Stimulated activated effector memory CD8-positive, alpha-beta T cell treated with anti-CD3 and anti-CD28 coated beads, Interleukin-12 subunit alpha, Interleukin-12 subunit beta, amount 100 ng/mL, for 72 hours (primary cell): ENCODE measurements around the gene DLG5.
"Not testable (repeated sequence)": the region's sequence is repeated elsewhere in the genome, so short reads cannot be mapped to it uniquely, and the experiment has no call there.

Source experiments
- ATAC-seq: fragments of 150-1000 bp; cut with Tn5 transposase; 2 replicates; pipeline ENCODE4 v1.10.0; 2021
- DNase-seq, 2 donors: peaks; one replicate each; pipeline ENCODE4 v3.0.0; 2021 to 2022; ENCODE audit warnings: low spot score in 2 of 2
- H3K27ac Mint-ChIP-seq: one replicate; pipeline ENCODE4 v1.8.0; 2022; ENCODE audit warnings: mild to moderate bottlenecking, mixed read lengths
- H3K36me3 Mint-ChIP-seq: one replicate; pipeline ENCODE4 v1.8.0; 2022; ENCODE audit warnings: mild to moderate bottlenecking, mixed read lengths
- H3K4me1 Mint-ChIP-seq: one replicate; pipeline ENCODE4 v1.8.0; 2022; ENCODE audit warnings: mixed read lengths
- H3K4me3 Mint-ChIP-seq: one replicate; pipeline ENCODE4 v1.8.0; 2022; ENCODE audit warnings: mild to moderate bottlenecking, mixed read lengths
- H3K9me3 Mint-ChIP-seq: one replicate; pipeline ENCODE4 v1.8.0; 2022; ENCODE audit warnings: mixed read lengths

Gene DLG5

DNA sequence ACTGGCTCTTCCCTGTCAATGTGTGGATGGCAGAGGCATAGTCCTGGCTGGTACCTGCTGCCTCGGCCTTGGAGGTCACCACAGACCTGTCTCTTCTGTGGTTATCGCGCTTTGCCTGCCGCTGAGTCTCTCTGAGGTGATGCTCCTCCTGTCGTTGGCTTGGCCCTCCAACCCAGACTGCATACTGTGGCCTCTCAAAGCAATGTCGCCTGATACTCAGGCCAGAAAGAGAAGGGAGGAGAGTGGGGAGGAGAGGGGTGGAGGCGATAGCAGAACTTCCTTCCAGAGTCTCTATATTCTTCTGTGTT lies 155.7 kb downstream of the DLG5 start:
- Mint-ChIP-seq H3K4me1 (peaks cover 12% of the 10 kb centered on the region), H3K36me3 (no peaks in the 10 kb centered on the region), H3K27ac (no peak overlapping the region), H3K4me3 (no peak overlapping the region), H3K9me3 (no peaks in the 10 kb centered on the region)
- ATAC-seq (no peak), DNase-seq (peak in 1 of 2 donors; percentile 29)

DNA sequence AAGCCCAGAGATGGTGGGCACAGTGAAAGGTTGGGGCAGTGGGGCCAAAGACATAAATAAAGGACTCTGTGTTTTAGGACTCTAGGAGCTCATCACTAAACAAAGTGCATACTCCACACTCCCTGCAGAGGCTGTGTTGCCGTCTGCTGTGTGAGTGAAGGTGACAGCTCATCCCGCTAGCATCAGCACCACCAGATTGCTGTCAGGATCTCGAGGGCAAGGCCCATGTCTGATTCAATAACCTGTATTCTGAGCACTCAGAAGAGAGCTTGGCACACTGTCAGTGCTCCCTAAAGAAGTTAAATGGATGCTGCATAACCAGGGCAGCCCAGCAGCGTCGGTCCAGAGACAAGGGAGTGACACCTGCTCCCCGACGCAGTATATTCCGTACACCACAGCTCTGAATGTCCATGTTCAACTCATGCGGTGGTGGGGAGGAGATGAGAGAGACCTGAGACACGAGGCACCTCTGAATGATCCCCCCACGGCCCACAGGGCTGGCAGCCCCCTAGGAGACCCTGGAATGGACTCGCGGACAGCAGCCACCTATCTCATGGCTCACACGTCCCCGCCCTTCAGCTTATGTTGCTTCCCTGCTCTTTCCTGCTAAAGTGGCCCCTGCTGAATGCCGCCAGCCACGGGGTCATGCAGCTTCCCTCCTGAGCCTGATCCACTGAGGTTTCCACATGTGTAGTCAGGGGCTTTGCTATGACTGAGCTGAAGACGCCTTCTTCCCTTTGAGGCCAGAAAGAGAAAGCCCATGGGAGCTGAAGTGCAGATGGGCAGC lies 156.3 kb downstream of the DLG5 start:
- ATAC-seq (no peak), DNase-seq (no peak)
- H3K36me3 Mint-ChIP-seq = no peaks in the 10 kb centered on the region
- H3K27ac Mint-ChIP-seq = no peak overlapping the region
- no peak overlapping the region for H3K4me3 Mint-ChIP-seq
- no peaks in the 10 kb centered on the region for H3K9me3 Mint-ChIP-seq
- H3K4me1 Mint-ChIP-seq = peaks cover 12% of the 10 kb centered on the region

DNA sequence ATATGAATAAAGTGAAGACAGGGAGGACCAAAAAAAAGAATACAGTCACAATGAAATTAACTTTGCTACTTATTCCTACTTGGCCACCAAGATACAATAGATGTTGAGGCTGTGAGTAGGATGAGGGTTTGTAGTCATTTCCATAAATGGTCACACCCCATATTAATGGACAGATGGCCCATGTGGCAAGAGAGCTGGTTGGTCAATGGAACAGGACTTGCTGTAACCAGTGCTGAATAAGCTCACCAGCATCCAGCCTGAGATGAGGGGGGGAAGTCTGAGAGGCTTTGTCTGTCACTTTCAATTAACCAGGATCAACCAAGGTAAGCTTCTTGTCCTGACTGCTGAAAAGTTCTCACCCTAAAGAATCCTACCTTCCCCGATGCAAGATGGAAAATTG lies 158.5 kb downstream of the DLG5 start:
- Mint-ChIP-seq H3K4me1 (peaks cover 9% of the 10 kb centered on the region), H3K27ac (no peak overlapping the region), H3K4me3 (no peak overlapping the region), H3K9me3 (no peaks in the 10 kb centered on the region), H3K36me3 (no peaks in the 10 kb centered on the region)
- ATAC-seq (no peak), DNase-seq (no peak)

DNA sequence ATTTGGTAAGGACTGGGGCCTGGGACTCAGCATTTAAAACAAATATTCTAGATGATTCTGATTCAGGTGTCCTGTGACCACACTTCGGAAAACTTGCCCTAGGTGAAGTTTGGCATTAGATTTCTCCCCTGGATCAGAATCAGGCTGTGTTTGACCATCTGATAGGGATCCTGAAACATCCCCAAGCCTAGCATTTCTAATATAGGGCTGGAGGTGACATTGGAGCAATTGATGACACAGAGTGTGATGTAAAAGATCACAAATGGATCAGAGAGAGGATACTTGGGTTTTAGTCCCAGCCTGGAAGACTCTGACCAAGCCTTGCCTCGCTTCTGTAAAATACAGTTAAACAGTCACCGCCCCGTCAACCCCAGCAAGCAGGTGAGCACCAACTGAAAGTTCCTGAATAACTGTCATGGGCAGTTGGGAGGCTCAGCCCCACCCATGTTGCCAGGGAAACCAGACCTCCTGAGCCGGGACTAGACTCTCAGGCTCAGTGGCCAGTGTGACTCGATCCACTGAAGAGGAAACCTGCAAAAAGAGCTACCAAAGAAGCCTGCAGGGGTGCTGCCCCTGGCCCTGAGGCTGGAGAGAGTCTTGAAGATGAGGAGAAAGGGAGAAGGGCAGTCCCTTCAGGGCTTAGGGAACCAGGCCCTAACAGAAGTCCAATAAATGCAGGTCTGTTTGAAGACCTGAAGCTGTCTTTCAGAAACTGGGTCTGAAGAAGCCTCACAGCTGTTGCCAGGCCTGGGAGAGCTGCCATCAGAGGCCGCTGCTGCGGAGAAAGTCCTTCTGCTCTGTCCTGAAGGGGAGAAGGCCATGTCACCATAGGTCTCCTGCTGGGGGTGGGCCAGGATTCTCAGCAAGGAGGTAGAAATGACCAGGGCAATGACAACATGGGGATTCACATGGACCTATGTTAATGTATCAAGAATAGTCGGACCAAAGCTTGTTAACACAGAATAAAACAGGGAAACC lies 162.8 kb downstream of the DLG5 start:
- no peaks in the 10 kb centered on the region for H3K9me3 Mint-ChIP-seq
- H3K27ac Mint-ChIP-seq = peak overlapping the region; percentile 73
- H3K4me3 Mint-ChIP-seq = no peak overlapping the region
- no peaks in the 10 kb centered on the region for H3K4me1 Mint-ChIP-seq
- no peak for DNase-seq
- no peak for ATAC-seq
- H3K36me3 Mint-ChIP-seq = no peaks in the 10 kb centered on the region

DNA sequence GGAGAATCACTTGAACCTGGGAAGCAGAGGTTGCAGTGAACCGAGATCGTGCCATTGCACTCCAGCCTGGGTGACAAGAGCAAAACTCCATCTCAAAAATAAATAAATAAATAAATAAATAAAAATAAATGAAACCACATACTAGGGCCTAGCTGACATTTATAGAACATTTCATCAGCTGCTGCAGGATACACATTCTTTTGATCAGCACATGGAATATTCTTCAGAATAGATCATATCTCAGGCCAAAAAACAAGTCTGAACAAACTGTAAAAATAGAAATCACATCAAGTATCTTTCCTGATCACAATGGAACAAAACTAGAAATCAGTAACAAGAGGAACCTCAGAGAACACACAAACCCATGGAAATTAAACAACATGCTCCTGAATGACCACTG lies 168.1 kb downstream of the DLG5 start:
- H3K4me3 Mint-ChIP-seq, ATAC-seq, H3K36me3 Mint-ChIP-seq, H3K9me3 Mint-ChIP-seq, H3K27ac Mint-ChIP-seq, H3K4me1 Mint-ChIP-seq, DNase-seq: not testable (repeated sequence)

DNA sequence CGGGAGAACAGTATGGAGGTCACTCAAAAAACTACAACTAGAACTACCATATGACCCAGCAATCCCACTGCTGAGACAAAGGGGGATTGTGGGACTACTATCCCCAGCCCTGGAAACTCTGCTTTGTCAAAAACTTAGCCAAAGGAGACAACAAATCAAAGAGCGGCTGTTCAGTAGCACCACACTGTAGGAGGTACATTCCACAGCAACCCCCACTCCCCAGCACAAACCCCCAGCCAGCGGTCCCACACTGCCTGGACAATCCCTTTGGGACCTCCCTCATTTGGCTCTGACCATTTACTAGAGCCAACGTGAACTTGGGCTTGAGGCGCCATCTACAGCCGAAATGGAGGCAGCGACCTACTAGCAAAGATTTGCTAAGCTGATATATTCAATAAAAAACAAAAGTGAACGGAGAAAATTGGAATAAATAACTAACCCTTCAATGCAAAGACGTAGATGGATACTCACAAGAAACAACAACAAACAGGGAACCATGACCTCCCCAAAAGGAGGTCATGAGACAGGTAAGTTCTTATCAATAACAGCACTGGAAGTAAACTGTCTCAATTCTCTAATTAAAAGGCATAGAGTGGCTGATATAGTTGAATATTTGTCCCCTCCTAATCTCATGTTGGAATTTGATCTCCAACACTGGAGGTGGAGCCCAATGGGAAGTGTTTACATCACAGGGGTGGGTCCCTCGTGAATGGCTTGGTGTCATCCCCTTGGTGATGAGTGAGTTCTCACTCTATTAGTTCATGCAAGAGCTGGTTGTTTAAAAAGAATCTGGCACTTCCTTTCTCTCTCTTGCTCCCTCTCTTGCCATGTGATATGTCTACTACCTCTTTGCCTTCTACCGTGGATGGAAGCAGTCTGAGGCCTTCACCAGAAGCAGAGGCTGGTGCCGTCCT lies 170.0 kb downstream of the DLG5 start:
- no peak for DNase-seq
- no peak overlapping the region for H3K4me3 Mint-ChIP-seq
- H3K4me1 Mint-ChIP-seq = no peaks in the 10 kb centered on the region
- no peaks in the 10 kb centered on the region for H3K36me3 Mint-ChIP-seq
- H3K27ac Mint-ChIP-seq = no peak overlapping the region
- no peaks in the 10 kb centered on the region for H3K9me3 Mint-ChIP-seq
- ATAC-seq = peak; percentile 53

DNA sequence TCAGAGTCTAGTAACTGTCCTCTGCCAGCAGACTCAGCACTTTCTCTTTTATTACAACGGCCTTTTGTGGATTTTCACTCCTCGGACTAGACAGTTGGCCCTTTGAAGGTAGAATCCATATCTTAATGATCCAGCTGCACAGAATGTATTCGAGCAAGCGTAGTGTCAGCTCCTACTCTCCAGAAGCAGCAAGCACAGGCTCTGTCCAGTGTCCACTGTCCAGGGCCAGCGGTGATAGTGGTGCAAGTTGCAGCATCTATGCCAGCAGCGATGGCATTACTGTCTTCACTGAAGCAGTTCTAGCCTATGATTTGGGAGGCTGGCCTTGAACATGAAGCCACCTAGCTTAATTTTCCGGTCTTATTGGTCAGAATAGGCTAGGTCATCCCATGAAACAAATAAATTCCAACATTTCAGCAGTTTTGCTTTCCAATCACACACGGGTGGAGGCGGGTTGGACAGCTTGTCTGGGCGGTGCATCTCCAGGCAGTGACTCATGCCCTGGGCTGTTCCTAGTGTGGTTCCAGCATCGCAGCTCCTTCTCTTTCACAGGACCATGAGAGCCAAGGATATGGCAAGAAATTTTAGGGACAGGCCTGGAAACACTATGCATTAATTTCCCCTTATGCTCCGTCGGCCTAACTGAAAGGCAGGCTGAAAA lies 180.4 kb downstream of the DLG5 start:
- Mint-ChIP-seq H3K36me3 (no peaks in the 10 kb centered on the region), H3K4me3 (no peak overlapping the region), H3K4me1 (no peaks in the 10 kb centered on the region), H3K9me3 (peaks cover 10% of the 10 kb centered on the region), H3K27ac (no peak overlapping the region)
- DNase-seq (no peak), ATAC-seq (no peak)

DNA sequence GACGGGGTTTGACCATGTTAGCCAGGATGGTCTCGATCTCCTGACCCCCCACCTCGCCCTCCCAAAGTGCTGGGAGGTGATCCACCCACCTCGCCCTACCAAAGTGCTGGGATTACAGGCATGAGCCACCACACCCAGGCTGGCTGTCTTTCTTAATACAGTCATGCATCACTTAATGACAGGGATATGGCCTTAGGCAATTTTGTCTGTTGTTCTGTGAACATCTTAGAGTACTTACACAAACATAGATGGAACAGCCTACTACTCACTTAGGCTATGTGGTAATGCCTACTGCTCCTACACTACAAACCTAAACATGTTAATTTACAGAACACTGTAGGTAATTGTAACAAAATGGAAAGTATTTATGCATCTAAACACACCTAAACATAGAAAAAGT lies 182.3 kb downstream of the DLG5 start:
- no peak for ATAC-seq
- H3K36me3 Mint-ChIP-seq = no peaks in the 10 kb centered on the region
- no peak overlapping the region for H3K4me3 Mint-ChIP-seq
- no peak overlapping the region for H3K27ac Mint-ChIP-seq
- H3K4me1 Mint-ChIP-seq = no peaks in the 10 kb centered on the region
- no peak for DNase-seq
- peaks cover 15% of the 10 kb centered on the region for H3K9me3 Mint-ChIP-seq

DNA sequence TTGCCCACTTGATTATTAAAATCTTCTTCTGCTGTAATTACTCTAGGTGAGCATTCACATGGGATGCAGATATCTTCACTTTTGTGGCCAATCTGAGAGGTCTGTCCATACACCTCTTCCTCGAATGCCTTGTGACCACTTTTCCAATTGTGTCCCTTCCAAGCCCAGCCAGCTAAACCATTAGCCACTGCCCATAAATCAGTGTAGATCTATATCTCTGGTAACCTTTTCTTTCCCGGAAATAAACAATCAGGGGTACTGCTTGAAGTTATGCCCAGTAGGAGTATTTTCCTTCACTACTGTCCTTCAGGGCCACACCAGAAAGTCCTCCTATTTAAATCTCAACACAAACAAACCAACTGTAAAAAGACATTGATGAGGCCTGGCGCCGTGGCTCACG lies 184.4 kb downstream of the DLG5 start:
- ATAC-seq (no peak), DNase-seq (no peak)
- Mint-ChIP-seq H3K27ac (no peak overlapping the region), H3K36me3 (no peaks in the 10 kb centered on the region), H3K4me1 (peaks cover 10% of the 10 kb centered on the region), H3K4me3 (no peak overlapping the region), H3K9me3 (peaks cover 11% of the 10 kb centered on the region)

DNA sequence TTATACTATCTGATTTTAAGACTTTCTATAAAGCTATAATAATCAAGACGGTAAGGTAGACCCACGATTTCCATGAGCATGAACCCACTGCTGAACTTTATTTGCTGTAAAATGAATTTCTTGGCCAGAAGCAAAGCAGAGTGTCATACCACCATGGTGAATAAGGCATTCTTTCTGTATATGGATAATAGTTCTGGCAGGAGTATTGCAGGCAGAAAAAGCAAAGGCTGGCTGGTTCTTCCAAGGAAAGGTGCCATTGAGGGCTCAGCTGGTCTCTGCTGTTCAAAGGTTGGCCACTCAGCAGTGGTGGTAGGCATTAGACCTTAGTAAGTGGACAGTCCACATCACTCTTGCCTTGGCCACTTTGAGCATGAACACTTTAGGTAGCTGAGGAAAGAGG lies 184.8 kb downstream of the DLG5 start:
- Mint-ChIP-seq H3K27ac (no peak overlapping the region), H3K4me1 (peaks cover 10% of the 10 kb centered on the region), H3K36me3 (no peaks in the 10 kb centered on the region), H3K9me3 (peaks cover 11% of the 10 kb centered on the region), H3K4me3 (no peak overlapping the region)
- ATAC-seq = no peak
- no peak for DNase-seq
